ENCODE measurements around the gene CIC. TPM values are rescaled to one million over a fixed set of nuclear protein-coding genes. Genes with fewer than 3 reads are reported as not detected.

Gene CIC
- total RNA-seq, 3 donors from 2014 or later, result 20.2 to 25.6 (median 24.9) TPM

- Histone ChIP-seq H3K9me3 (no peaks in the 10 kb centered on the region), H3K4me1 (peaks cover 3 to 8% of the 10 kb centered on the region in 2 donors), H3K36me3 (no peaks in the 10 kb centered on the region), H3K27me3 (peaks cover 5 to 15% of the 10 kb centered on the region in 2 donors), H3K4me3 (peak overlapping the region; percentile 75 to 87 (median 80)), H3K27ac (no peak overlapping the region)
- TF ChIP-seq CTCF (IDR thresholded peaks at IDR 0.05), result no peak
- no peak for TF ChIP-seq POLR2AphosphoS5 (IDR thresholded peaks at IDR 0.05)
- intact Hi-C loops (cut with DNase I; ENCODE audit: low total_unique reads), result loop anchor here (5.0 to 10.0 kb wide), 2 partner anchors 197 to 231 kb away; no protein-coding TSS in a partner anchor
- DNase-seq (ENCODE audit: low spot score in 2 of 2), result no peak
These were observed 55.0 kb downstream of the CIC start for GRCh38 chr19:42323852-42324654.

GRCh38 chr19:42324655-42325307 lies 55.7 kb downstream of the CIC start:
- no peaks in the 10 kb centered on the region for H3K9me3 ChIP-seq
- no peak for TF ChIP-seq POLR2A (IDR thresholded peaks at IDR 0.05)
- peak in 1 of 3 donors; percentile 55 for TF ChIP-seq POLR2AphosphoS5 (IDR thresholded peaks at IDR 0.05)
- TF ChIP-seq CTCF (IDR thresholded peaks at IDR 0.05), result peak; percentile 47 to 89 (median 80)
- no peaks in the 10 kb centered on the region for H3K36me3 ChIP-seq
- no peak overlapping the region for H3K27ac ChIP-seq
- intact Hi-C loops (cut with DNase I; ENCODE audit: low total_unique reads), result loop anchor here (5.0 to 10.0 kb wide), 2 partner anchors 197 to 230 kb away; no protein-coding TSS in a partner anchor
- peaks cover 5 to 15% of the 10 kb centered on the region in 2 donors for H3K27me3 ChIP-seq
- H3K4me1 ChIP-seq, result peaks cover 3 to 8% of the 10 kb centered on the region in 2 donors
- DNase-seq (ENCODE audit: low spot score in 2 of 2), result no peak
- H3K4me3 ChIP-seq, result peak overlapping the region; percentile 75 to 87 (median 80)

GRCh38 chr19:42325308-42325895 lies 56.4 kb downstream of the CIC start, which contains the start of gene MEGF8:
Gene MEGF8, plus strand, starts transcription at chr19:42325635. Its CDS starts 609 bp downstream, at chr19:42326244.
- H3K4me3 ChIP-seq, result peak within 1 kb of the TSS; percentile 75 to 87 (median 80)
- peaks cover 5 to 15% of the 10 kb centered on the region in 2 donors for H3K27me3 ChIP-seq
- intact Hi-C loops (cut with DNase I; ENCODE audit: low total_unique reads), result loop anchor here (10.0 kb wide), 1 partner anchor 229 kb away; no protein-coding TSS in a partner anchor
- no peaks in the 10 kb centered on the region for H3K9me3 ChIP-seq
- peaks cover 3 to 8% of the 10 kb centered on the region in 2 donors for H3K4me1 ChIP-seq
- no peak for TF ChIP-seq POLR2A (IDR thresholded peaks at IDR 0.05)
- TF ChIP-seq POLR2AphosphoS5 (IDR thresholded peaks at IDR 0.05), result peak in 2 of 3 donors; percentile 67
- TF ChIP-seq CTCF (IDR thresholded peaks at IDR 0.05), result no peak
- H3K36me3 ChIP-seq, result no peaks in the 10 kb centered on the region
- H3K27ac ChIP-seq, result peak within 1 kb of the TSS; percentile 61 to 77
- DNase-seq (ENCODE audit: low spot score in 2 of 2), result peak; percentile 96 to 98

GRCh38 chr19:42325896-42326771 lies 57.1 kb downstream of the CIC start:
- H3K27ac ChIP-seq, result peak overlapping the region in 1 of 2 donors; percentile 77
- no peaks in the 10 kb centered on the region for H3K36me3 ChIP-seq
- no peaks in the 10 kb centered on the region for H3K9me3 ChIP-seq
- H3K27me3 ChIP-seq, result peaks cover 5 to 15% of the 10 kb centered on the region in 2 donors
- H3K4me3 ChIP-seq, result peak overlapping the region; percentile 75 to 87 (median 80)
- H3K4me1 ChIP-seq, result peaks cover 3 to 8% of the 10 kb centered on the region in 2 donors
- TF ChIP-seq POLR2A (IDR thresholded peaks at IDR 0.05) (no peak), POLR2AphosphoS5 (IDR thresholded peaks at IDR 0.05) (no peak), CTCF (IDR thresholded peaks at IDR 0.05) (no peak)
- intact Hi-C loops (cut with DNase I; ENCODE audit: low total_unique reads), result loop anchor here (10.0 kb wide), 1 partner anchor 229 kb away; no protein-coding TSS in a partner anchor
- DNase-seq (ENCODE audit: low spot score in 2 of 2), result no peak
